Type B pancreatic cell (in vitro differentiated cells): Measurements from ENCODE around the gene SEC24B. TPM values are rescaled to one million over a fixed set of nuclear protein-coding genes. Genes with fewer than 3 reads are reported as not detected.
"Not testable (repeated sequence)": the region's sequence is repeated elsewhere in the genome, so short reads cannot be mapped to it uniquely, and the experiment has no call there.

Source experiments
- DNase-seq: peaks from one replicate; pipeline ENCODE4 v3.0.0; 2021; ENCODE audit warnings: mixed read lengths; ENCODE audit not compliant: unreplicated experiment; ENCODE audit errors: extremely low spot score
- H3K27ac Mint-ChIP-seq: 2 replicates; pipeline ENCODE4 v1.8.0; 2021; ENCODE audit warnings: mild to moderate bottlenecking, mixed read lengths
- H3K27me3 Mint-ChIP-seq: 2 replicates; pipeline ENCODE4 v1.8.0; 2021; ENCODE audit warnings: mixed read lengths
- H3K36me3 Mint-ChIP-seq: 2 replicates; pipeline ENCODE4 v1.8.0; 2021; ENCODE audit warnings: mixed read lengths
- H3K4me1 Mint-ChIP-seq: one replicate; pipeline ENCODE4 v1.8.0; 2021; ENCODE audit warnings: mixed read lengths; ENCODE audit not compliant: unreplicated experiment
- H3K4me3 Mint-ChIP-seq: 2 replicates; pipeline ENCODE4 v1.8.0; 2021; ENCODE audit warnings: mild to moderate bottlenecking, mixed read lengths
- H3K9me3 Mint-ChIP-seq: 2 replicates; pipeline ENCODE4 v1.8.0; 2021; ENCODE audit warnings: mixed read lengths
- total RNA-seq: library from RNA; stranded (reverse); gene quantifications from 2 replicates; pipeline ENCODE4 v1.2.1, GENCODE V29; 2021; ENCODE audit warnings: low replicate concordance
- TF ChIP-seq, protein P1 (sequence below): fragments of 200-600 bp; sonication (generic); conservative IDR thresholded peaks from 2 replicates; pipeline ENCODE4 v1.5.0; 2021; ENCODE audit warnings: antibody characterized with exemption, mild to moderate bottlenecking

Gene SEC24B
- total RNA-seq, 1 donor from 2014 or later, result 37.4 TPM

DNA sequence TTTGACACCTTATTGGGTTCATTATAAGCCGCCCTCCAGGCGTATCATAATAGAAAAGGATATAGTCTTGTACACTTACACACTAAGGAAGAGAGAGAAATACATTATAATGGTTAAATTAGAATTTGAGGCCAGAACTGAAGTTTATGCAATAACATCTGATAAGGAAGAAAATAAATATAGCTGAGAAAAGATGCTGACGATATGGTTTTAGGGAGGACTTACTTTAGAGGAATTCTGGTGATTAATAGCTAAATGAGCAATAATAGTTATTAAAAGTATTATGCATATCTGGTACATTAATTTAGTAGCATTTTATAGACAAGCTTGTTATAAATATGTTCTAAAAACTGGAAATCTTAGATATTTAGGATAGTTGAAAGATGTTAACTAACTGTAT, 138.5 kb downstream of the SEC24B start:
- Mint-ChIP-seq H3K27me3 (no peaks in the 10 kb centered on the region), H3K9me3 (no peaks in the 10 kb centered on the region), H3K4me1 (peaks cover 5% of the 10 kb centered on the region), H3K36me3 (no peaks in the 10 kb centered on the region), H3K27ac (no peak overlapping the region), H3K4me3 (no peak overlapping the region)
- DNase-seq, result no peak
- TF ChIP-seq, protein P1, sequence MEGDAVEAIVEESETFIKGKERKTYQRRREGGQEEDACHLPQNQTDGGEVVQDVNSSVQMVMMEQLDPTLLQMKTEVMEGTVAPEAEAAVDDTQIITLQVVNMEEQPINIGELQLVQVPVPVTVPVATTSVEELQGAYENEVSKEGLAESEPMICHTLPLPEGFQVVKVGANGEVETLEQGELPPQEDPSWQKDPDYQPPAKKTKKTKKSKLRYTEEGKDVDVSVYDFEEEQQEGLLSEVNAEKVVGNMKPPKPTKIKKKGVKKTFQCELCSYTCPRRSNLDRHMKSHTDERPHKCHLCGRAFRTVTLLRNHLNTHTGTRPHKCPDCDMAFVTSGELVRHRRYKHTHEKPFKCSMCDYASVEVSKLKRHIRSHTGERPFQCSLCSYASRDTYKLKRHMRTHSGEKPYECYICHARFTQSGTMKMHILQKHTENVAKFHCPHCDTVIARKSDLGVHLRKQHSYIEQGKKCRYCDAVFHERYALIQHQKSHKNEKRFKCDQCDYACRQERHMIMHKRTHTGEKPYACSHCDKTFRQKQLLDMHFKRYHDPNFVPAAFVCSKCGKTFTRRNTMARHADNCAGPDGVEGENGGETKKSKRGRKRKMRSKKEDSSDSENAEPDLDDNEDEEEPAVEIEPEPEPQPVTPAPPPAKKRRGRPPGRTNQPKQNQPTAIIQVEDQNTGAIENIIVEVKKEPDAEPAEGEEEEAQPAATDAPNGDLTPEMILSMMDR, result no peak

DNA sequence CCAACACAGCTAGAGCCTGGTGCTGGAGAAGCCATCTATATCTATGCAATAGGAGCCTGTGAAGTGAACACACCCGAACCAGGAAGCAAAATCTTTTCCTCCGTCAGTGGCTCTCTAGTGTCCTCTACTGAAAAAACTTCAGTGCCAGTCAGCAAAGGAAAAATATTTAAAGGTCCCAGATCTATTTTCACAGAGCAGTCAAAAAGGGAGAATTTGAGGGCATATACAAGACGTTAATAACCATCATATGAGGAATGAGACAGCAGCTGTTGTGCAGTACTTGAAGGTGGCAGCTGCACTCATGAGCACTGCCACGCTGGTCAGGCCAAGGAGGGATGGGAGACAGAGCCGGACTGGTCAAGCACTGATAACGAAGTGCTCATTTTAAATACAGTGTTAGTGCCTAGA, 140.8 kb downstream of the SEC24B start:
- Mint-ChIP-seq H3K27me3 (no peaks in the 10 kb centered on the region), H3K4me3 (no peak overlapping the region), H3K9me3 (no peaks in the 10 kb centered on the region), H3K27ac (peak overlapping the region; percentile 40), H3K4me1 (peaks cover 5% of the 10 kb centered on the region), H3K36me3 (no peaks in the 10 kb centered on the region)
- no peak for DNase-seq
- TF ChIP-seq, protein P1, result no peak

DNA sequence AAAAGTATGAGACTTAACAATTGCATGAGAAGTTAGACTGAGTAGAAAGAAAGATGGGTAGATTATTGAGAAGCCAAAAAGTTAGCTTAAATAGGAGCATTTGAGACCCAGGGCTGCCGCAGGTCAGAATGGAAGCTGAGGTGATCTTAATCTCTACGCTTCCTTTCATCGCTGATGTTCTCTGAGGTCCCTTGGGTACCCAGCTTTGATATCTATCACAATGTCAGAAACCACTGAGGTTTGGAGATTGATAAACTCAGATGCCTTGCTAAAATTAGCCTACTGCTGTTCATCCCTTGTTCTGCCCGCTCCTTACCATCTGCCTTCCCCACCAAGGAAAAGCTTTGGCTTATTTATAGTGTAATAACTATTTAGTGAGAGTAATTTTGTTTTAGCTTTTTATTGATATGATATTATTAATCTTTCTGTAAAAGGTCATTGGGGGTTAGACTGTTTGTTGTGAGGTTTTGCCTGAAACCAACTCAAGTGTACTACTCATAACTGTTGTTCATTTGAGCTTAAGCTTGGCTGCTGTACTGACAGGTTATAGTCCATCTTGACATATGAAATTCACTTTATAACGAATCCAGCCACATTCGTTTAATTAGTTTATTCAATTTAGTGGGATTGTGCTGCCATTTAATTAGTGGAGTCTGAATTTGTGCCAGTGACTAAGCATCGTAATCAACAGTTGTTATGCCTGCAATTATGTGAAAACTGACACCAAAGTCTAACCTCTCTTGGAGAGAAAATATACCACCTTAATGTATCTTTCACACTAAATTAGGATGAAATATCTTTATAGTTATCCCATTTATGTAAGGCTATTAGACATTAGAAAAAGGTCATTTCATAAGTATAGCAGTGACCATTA, 141.6 kb downstream of the SEC24B start:
- DNase-seq, result no peak
- H3K36me3 Mint-ChIP-seq, result no peaks in the 10 kb centered on the region
- TF ChIP-seq, protein P1, result no peak
- H3K4me3 Mint-ChIP-seq, result no peak overlapping the region
- no peaks in the 10 kb centered on the region for H3K9me3 Mint-ChIP-seq
- no peaks in the 10 kb centered on the region for H3K27me3 Mint-ChIP-seq
- H3K4me1 Mint-ChIP-seq, result peaks cover 5% of the 10 kb centered on the region
- H3K27ac Mint-ChIP-seq, result no peak overlapping the region

DNA sequence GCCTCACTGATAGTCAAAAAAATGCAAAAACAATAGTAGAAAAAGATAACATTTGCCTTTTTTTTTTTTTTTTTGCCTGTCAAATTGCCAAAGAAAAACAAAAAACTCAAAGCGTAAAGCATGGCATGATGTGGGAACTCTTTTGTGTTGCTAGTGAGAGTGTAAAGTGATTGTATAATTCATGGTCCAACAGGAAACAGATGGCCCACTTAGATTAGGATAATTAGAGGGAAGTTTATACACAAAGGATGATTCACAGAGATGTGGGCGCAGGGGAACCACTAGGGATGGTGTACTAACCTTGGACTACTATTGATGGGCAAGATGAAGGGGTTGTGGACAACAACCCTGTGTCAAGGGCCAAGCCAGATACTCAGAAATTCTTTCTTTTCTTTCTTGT, 142.8 kb downstream of the SEC24B start:
- no peaks in the 10 kb centered on the region for H3K27me3 Mint-ChIP-seq
- TF ChIP-seq, protein P1, result no peak
- no peak for DNase-seq
- peaks cover 5% of the 10 kb centered on the region for H3K4me1 Mint-ChIP-seq
- H3K27ac Mint-ChIP-seq, result peak overlapping the region; percentile 49
- no peaks in the 10 kb centered on the region for H3K36me3 Mint-ChIP-seq
- no peak overlapping the region for H3K4me3 Mint-ChIP-seq
- H3K9me3 Mint-ChIP-seq, result no peaks in the 10 kb centered on the region

DNA sequence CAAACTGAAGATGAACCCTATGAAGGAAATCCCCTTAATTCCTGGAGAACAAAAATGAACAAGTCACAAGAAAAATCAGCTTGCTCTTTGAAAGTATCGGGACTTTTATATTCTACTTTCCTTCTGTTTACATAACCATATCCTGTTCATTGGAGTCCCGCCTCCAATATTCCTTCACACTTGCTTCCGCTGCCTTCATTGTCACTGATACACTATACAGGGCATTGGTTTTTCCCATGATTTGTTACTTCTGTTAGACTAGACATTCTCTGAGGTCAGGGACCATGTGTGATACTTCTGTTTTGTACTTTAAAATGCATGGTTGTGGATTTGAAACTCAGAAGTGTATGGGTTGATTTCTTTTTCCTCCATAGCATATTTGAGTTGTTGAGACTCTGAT, 145.2 kb downstream of the SEC24B start:
- Mint-ChIP-seq H3K9me3 (no peaks in the 10 kb centered on the region), H3K27me3 (no peaks in the 10 kb centered on the region), H3K4me3 (no peak overlapping the region), H3K4me1 (peaks cover 5% of the 10 kb centered on the region), H3K36me3 (no peaks in the 10 kb centered on the region), H3K27ac (no peak overlapping the region)
- no peak for DNase-seq
- TF ChIP-seq, protein P1, result no peak

DNA sequence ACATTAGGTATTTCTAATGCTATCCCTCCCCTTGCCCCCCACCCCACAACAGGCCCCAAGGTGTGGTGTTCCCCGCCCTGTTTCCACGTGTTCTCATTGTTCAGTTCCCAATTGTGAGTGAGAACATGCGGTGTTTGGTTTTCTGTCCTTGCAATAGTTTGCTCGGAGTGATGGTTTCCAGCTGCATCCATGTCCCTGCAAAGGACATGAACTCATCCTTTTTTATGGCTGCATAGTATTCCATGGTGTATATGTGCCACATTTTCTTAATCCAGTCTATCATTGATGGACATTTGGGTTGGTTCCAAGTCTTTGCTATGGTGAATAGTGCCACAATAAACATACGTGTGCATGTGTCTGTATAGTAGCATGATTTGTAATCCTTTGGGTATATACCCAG, 146.4 kb downstream of the SEC24B start:
- H3K27me3 Mint-ChIP-seq, H3K4me1 Mint-ChIP-seq, H3K36me3 Mint-ChIP-seq, H3K27ac Mint-ChIP-seq, DNase-seq, H3K9me3 Mint-ChIP-seq, H3K4me3 Mint-ChIP-seq: not testable (repeated sequence)
